ENCODE data around the gene HMGXB4.

GRCh38 chr22:35208003-35208402 lies 49.3 kb upstream of the HMGXB4 start:
- TF ChIP-seq CTCF (IDR thresholded peaks at IDR 0.05) (no peak), POLR2A (IDR thresholded peaks at IDR 0.05) (no peak), POLR2AphosphoS5 (IDR thresholded peaks at IDR 0.05) (no peak), EP300 (IDR thresholded peaks at IDR 0.05) (no peak)
